ENCODE data around the gene ABHD15. TPM values are rescaled to one million over a fixed set of nuclear protein-coding genes. Genes with fewer than 3 reads are reported as not detected.

The ABHD15 gene
- total and polyA plus RNA-seq, 2 experiments from 2014 or later, result 2.4 to 10.1 TPM

- Histone ChIP-seq H3K9me3 (ENCODE audit: low read depth) (no peaks in the 10 kb centered on the region), H4K20me1 (ENCODE audit: insufficient read depth) (no peaks in the 10 kb centered on the region), H3K27ac (no peak overlapping the region), H3K4me3 (peak overlapping the region; percentile 66), H3K36me3 (ENCODE audit: low read depth) (no peaks in the 10 kb centered on the region), H3K9ac (peak overlapping the region; percentile 49; the same call in 1 of the 2 replicates), H2AFZ (peak overlapping the region; percentile 75; the same call in 1 of the 2 replicates), H3K4me1 (ENCODE audit: insufficient read depth) (no peaks in the 10 kb centered on the region), H3K9me2 (ENCODE audit: insufficient read depth) (no peaks in the 10 kb centered on the region), H3K79me2 (ENCODE audit: insufficient read depth) (no peaks in the 10 kb centered on the region), H3K4me2 (ENCODE audit: unreplicated experiment) (peak overlapping the region; percentile 80), H3F3A (ENCODE audit: insufficient read depth) (no peaks in the 10 kb centered on the region), H3K27me3 (replicated peaks; ENCODE audit: insufficient read depth) (no peaks in the 10 kb centered on the region)
- in situ Hi-C loops (cut with MboI), result no loop called here
- 53 to 54% methylated on average over 14 to 16 of the region's 16 CpGs for WGBS, 2 experiments (ENCODE audit: low coverage in 1 of 2, low lambda C conversion rate in 2 of 2, missing lambda C conversion rate in 2 of 2)
- TF ChIP-seq EZH2phosphoT487 (IDR thresholded peaks at IDR 0.05; ENCODE audit: insufficient read depth, low read depth) (no peak), EZH2 (IDR thresholded peaks at IDR 0.05; ENCODE audit: insufficient read depth, poor library complexity, severe bottlenecking) (no peak)
- DNase-seq, result no peak
Observed at GRCh38 chr17:29614349-29615047, 47.7 kb upstream of the ABHD15 start.

- Histone ChIP-seq H3K9me3 (ENCODE audit: low read depth) (no peaks in the 10 kb centered on the region), H3K79me2 (ENCODE audit: insufficient read depth) (no peaks in the 10 kb centered on the region), H3K27me3 (replicated peaks; ENCODE audit: insufficient read depth) (no peaks in the 10 kb centered on the region), H3F3A (ENCODE audit: insufficient read depth) (no peaks in the 10 kb centered on the region), H2AFZ (peak overlapping the region; percentile 82), H3K9me2 (ENCODE audit: insufficient read depth) (no peaks in the 10 kb centered on the region), H3K9ac (peak overlapping the region; percentile 37; the same call in 1 of the 2 replicates), H3K4me2 (ENCODE audit: unreplicated experiment) (peak overlapping the region; percentile 79), H3K27ac (no peak overlapping the region), H3K4me1 (ENCODE audit: insufficient read depth) (no peaks in the 10 kb centered on the region), H3K36me3 (ENCODE audit: low read depth) (no peaks in the 10 kb centered on the region), H3K4me3 (peak overlapping the region; percentile 56), H4K20me1 (ENCODE audit: insufficient read depth) (no peaks in the 10 kb centered on the region)
- no peak for DNase-seq
- TF ChIP-seq EZH2 (IDR thresholded peaks at IDR 0.05; ENCODE audit: insufficient read depth, poor library complexity, severe bottlenecking), result no peak
- TF ChIP-seq EZH2phosphoT487 (IDR thresholded peaks at IDR 0.05; ENCODE audit: insufficient read depth, low read depth), result no peak
- in situ Hi-C loops (cut with MboI), result no loop called here
- 15 to 17% methylated on average over 9 to 13 of the region's 13 CpGs for WGBS, 2 experiments (ENCODE audit: low coverage in 1 of 2, low lambda C conversion rate in 2 of 2, missing lambda C conversion rate in 2 of 2)
Observed at GRCh38 chr17:29613856-29614255, 47.0 kb upstream of the ABHD15 start.

- Histone ChIP-seq H3K9ac (peak overlapping the region; percentile 37; the same call in 1 of the 2 replicates), H3K27me3 (replicated peaks; ENCODE audit: insufficient read depth) (no peaks in the 10 kb centered on the region), H3K27ac (no peak overlapping the region), H3K9me2 (ENCODE audit: insufficient read depth) (no peaks in the 10 kb centered on the region), H3K4me1 (ENCODE audit: insufficient read depth) (no peaks in the 10 kb centered on the region), H3K79me2 (ENCODE audit: insufficient read depth) (no peaks in the 10 kb centered on the region), H3K4me3 (peak overlapping the region; percentile 56), H3K36me3 (ENCODE audit: low read depth) (no peaks in the 10 kb centered on the region), H2AFZ (peak overlapping the region; percentile 82), H4K20me1 (ENCODE audit: insufficient read depth) (no peaks in the 10 kb centered on the region), H3K9me3 (ENCODE audit: low read depth) (no peaks in the 10 kb centered on the region), H3K4me2 (ENCODE audit: unreplicated experiment) (peak overlapping the region; percentile 79), H3F3A (ENCODE audit: insufficient read depth) (no peaks in the 10 kb centered on the region)
- 2 to 4% methylated on average over 34 to 44 of the region's 50 CpGs for WGBS, 2 experiments (ENCODE audit: low coverage in 1 of 2, low lambda C conversion rate in 2 of 2, missing lambda C conversion rate in 2 of 2)
- TF ChIP-seq EZH2 (IDR thresholded peaks at IDR 0.05; ENCODE audit: insufficient read depth, poor library complexity, severe bottlenecking) (no peak), EZH2phosphoT487 (IDR thresholded peaks at IDR 0.05; ENCODE audit: insufficient read depth, low read depth) (no peak)
- in situ Hi-C loops (cut with MboI), result no loop called here
- DNase-seq, result peak; percentile 91
Observed at GRCh38 chr17:29613352-29613837, 46.6 kb upstream of the ABHD15 start.

GRCh38 chr17:29612404-29613280 is 45.8 kb upstream of the ABHD15 start:
- in situ Hi-C loops (cut with MboI), result no loop called here
- Histone ChIP-seq H3K4me2 (ENCODE audit: unreplicated experiment) (peak overlapping the region; percentile 79), H3K79me2 (ENCODE audit: insufficient read depth) (no peaks in the 10 kb centered on the region), H3K27ac (no peak overlapping the region), H4K20me1 (ENCODE audit: insufficient read depth) (no peaks in the 10 kb centered on the region), H3K36me3 (ENCODE audit: low read depth) (no peaks in the 10 kb centered on the region), H3F3A (ENCODE audit: insufficient read depth) (no peaks in the 10 kb centered on the region), H3K9ac (no peak overlapping the region), H3K9me2 (ENCODE audit: insufficient read depth) (no peaks in the 10 kb centered on the region), H3K9me3 (ENCODE audit: low read depth) (no peaks in the 10 kb centered on the region), H2AFZ (peak overlapping the region; percentile 82), H3K4me1 (ENCODE audit: insufficient read depth) (no peaks in the 10 kb centered on the region), H3K4me3 (no peak overlapping the region), H3K27me3 (replicated peaks; ENCODE audit: insufficient read depth) (no peaks in the 10 kb centered on the region)
- 86 to 87% methylated on average over 52 to 83 of the region's 85 CpGs for WGBS, 2 experiments (ENCODE audit: low coverage in 1 of 2, low lambda C conversion rate in 2 of 2, missing lambda C conversion rate in 2 of 2)
- DNase-seq, result no peak
- TF ChIP-seq EZH2 (IDR thresholded peaks at IDR 0.05; ENCODE audit: insufficient read depth, poor library complexity, severe bottlenecking) (no peak), EZH2phosphoT487 (IDR thresholded peaks at IDR 0.05; ENCODE audit: insufficient read depth, low read depth) (no peak)
